Panc1 (cell line): ENCODE data around the gene S1PR5. TPM values are rescaled to one million over a fixed set of nuclear protein-coding genes. Genes with fewer than 3 reads are reported as not detected.

Experiments
- ATAC-seq: fragments of 200-7000 bp; cut with Tn5 transposase; 2 replicates; pipeline ENCODE4 v1.9.1; 2020; ENCODE audit warnings: mild to moderate bottlenecking, moderate library complexity
- BruUV-seq: library from RNA; stranded (reverse); fragments of 400-500 nt; replicated peaks from 2 replicates; lab custom pipeline; 2021; lab: Mats Ljungman, UMichigan
- CTCF ChIA-PET: fragments of 300-600 bp; sonication (Branson Sonifier 250); formaldehyde crosslinking; loops from one replicate; lab custom pipeline; 2022; ENCODE audit warnings: antibody characterized with exemption; lab: Charles Lee
- POLR2A ChIA-PET: fragments of 300-600 bp; sonication (Branson Sonifier 250); formaldehyde crosslinking; loops from one replicate; lab custom pipeline; 2022; ENCODE audit warnings: antibody characterized with exemption; lab: Charles Lee
- DNase-seq: peaks from one replicate; pipeline ENCODE4 v3.0.0-alpha.2; 2010; ENCODE audit warnings: low read depth, low spot score
- H3K27ac ChIP-seq: 2 replicates; pipeline ENCODE4 v1.5.1; 2011; ENCODE audit warnings: mild to moderate bottlenecking, low read length, inconsistent platforms
- H3K27me3 ChIP-seq: fragments of 200-500 bp; sonication (Bioruptor generic); 2 replicates; pipeline ENCODE4 v1.6.0; 2014; ENCODE audit warnings: low read length, inconsistent platforms; ENCODE audit not compliant: control insufficient read depth, insufficient read depth
- H3K36me3 ChIP-seq: fragments of 200-500 bp; sonication (Bioruptor generic); 2 replicates; pipeline ENCODE4 v1.5.1; 2014; ENCODE audit warnings: inconsistent platforms, mild to moderate bottlenecking, low read length, moderate library complexity; ENCODE audit not compliant: control insufficient read depth, insufficient read depth
- H3K4me1 ChIP-seq: 2 replicates; pipeline ENCODE4 v1.5.1; 2011; ENCODE audit warnings: inconsistent platforms, mild to moderate bottlenecking, low read length, moderate library complexity; ENCODE audit not compliant: control insufficient read depth, insufficient read depth
- H3K4me3 ChIP-seq, 2 experiments: 2 replicates each; pipeline ENCODE4 v1.5.1; 2011 to 2012; ENCODE audit warnings: low read depth in 2 of 2, low read length in 2 of 2, mild to moderate bottlenecking in 2 of 2, inconsistent platforms in 1 of 2, moderate library complexity in 1 of 2
- H3K9me3 ChIP-seq: fragments of 200-500 bp; sonication (Bioruptor generic); 2 replicates; pipeline ENCODE4 v1.5.1; 2014; ENCODE audit warnings: low read depth, mild to moderate bottlenecking, inconsistent platforms, low read length, moderate library complexity; ENCODE audit not compliant: control insufficient read depth, insufficient read depth
- POLR2AphosphoS5 ChIP-seq: IDR thresholded peaks from 2 replicates; pipeline ENCODE4 v1.6.1; 2012; ENCODE audit warnings: mild to moderate bottlenecking, low read depth, low read length, moderate library complexity
- SIN3A ChIP-seq: IDR thresholded peaks from 2 replicates; pipeline ENCODE4 v1.6.1; 2012; ENCODE audit warnings: low read depth, mild to moderate bottlenecking, low read length, moderate library complexity, borderline replicate concordance; ENCODE audit not compliant: insufficient read depth
- TCF7L2 ChIP-seq: IDR thresholded peaks from 2 replicates; pipeline ENCODE4 v1.6.1; 2011; ENCODE audit warnings: mild to moderate bottlenecking, low read depth, low read length, inconsistent platforms
- in situ Hi-C: cut with HindIII; loops from 2 replicates; pipeline ENCODE4 v1.10.0; 2016; ENCODE audit warnings: low sequenced_read_pairs, low pct_unique_long_range_greater_than_20kb
- intact Hi-C: fragments of 100-400 bp; cut with micrococcal nuclease; formaldehyde crosslinking; loops from one replicate; pipeline ENCODE4 v1.10.0; 2022; ENCODE audit not compliant: unreplicated experiment
- total RNA-seq: library from RNA; stranded (reverse); gene quantifications from one replicate; pipeline ENCODE4 v1.2.1, GENCODE V29; 2021; ENCODE audit not compliant: unreplicated experiment
- TF ChIP-seq, protein P1 (sequence below): fragments of 450-650 bp; IDR thresholded peaks from 2 replicates; pipeline ENCODE4 v1.5.1; 2017; ENCODE audit warnings: mild to moderate bottlenecking
- TF ChIP-seq, protein P2 (sequence below), 2 experiments: IDR thresholded peaks; 2 replicates each; pipeline ENCODE4 v1.6.1; 2011 to 2012; ENCODE audit warnings: low read depth in 2 of 2, control low read depth in 1 of 2, low read length in 1 of 2, mild to moderate bottlenecking in 1 of 2, moderate library complexity in 1 of 2; ENCODE audit not compliant: insufficient read depth in 1 of 2

S1PR5 gene
- total RNA-seq, 1 experiment from 2014 or later: 3.4 TPM

DNA sequence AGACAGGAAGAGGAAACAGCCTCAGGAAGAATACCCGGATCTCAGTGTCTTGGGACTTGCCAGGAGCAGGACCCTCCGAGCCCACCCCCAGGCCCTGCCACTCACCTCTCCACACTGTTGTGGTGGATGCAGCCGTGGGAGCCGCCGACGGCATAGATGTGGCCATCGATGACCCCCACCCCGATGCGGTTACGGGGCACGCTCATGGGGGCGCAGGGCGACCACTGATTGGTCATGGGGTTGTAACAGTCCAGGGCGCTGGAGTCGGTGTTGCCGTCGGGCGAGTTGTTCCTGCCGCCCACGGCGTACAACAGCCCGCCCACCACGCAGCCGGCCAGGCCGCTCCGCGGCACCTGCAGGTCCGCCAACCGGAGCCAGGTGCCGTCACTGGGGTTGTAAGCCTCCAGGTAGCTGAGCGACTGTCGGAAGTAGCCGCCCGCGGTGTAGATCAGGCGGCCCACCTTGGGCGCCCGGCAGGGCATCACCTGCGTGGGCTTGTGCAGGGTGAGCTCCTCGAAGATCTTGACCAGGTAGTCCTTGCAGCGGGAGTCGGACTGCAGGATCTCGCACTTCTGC, 25.7 kb downstream of the S1PR5 start:
- Histone ChIP-seq H3K27ac (no peak overlapping the region), H3K4me3 (no peak overlapping the region), H3K4me1 (no peaks in the 10 kb centered on the region), H3K27me3 (no peaks in the 10 kb centered on the region), H3K9me3 (no peaks in the 10 kb centered on the region), H3K36me3 (peaks cover 3% of the 10 kb centered on the region; the same call in 1 of the 2 replicates)
- DNase-seq (no peak), ATAC-seq (no peak; the same call in 1 of the 2 replicates)
- POLR2A ChIA-PET: no interaction called here
- no peak for TF ChIP-seq TCF7L2
- TF ChIP-seq POLR2AphosphoS5: no peak
- no peak for TF ChIP-seq SIN3A
- TF ChIP-seq, protein P1, sequence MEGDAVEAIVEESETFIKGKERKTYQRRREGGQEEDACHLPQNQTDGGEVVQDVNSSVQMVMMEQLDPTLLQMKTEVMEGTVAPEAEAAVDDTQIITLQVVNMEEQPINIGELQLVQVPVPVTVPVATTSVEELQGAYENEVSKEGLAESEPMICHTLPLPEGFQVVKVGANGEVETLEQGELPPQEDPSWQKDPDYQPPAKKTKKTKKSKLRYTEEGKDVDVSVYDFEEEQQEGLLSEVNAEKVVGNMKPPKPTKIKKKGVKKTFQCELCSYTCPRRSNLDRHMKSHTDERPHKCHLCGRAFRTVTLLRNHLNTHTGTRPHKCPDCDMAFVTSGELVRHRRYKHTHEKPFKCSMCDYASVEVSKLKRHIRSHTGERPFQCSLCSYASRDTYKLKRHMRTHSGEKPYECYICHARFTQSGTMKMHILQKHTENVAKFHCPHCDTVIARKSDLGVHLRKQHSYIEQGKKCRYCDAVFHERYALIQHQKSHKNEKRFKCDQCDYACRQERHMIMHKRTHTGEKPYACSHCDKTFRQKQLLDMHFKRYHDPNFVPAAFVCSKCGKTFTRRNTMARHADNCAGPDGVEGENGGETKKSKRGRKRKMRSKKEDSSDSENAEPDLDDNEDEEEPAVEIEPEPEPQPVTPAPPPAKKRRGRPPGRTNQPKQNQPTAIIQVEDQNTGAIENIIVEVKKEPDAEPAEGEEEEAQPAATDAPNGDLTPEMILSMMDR: no peak
- in situ Hi-C loops (no loop called here), intact Hi-C loops (no loop called here)
- BruUV-seq: no TSS peak
- CTCF ChIA-PET: no interaction called here

DNA sequence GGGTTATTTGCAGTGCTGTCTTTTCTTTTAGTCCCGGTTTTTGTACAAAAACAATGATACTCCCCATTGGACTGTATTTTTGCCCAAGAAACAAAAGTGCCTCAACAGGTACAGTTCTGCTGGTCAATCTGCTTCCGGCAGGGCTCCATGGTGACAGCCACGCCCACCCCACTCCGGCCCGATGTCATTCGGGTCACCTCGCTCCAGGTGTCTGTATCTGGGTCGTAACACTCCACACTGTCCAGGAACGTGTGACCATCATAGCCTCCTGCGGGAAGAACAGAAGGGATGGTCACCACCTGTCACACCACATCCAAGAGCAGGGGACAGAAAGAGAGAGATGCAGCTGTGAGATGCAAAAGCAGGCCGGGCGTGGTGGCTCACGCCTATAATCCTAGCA, 30.7 kb downstream of the S1PR5 start:
- H3K4me1 ChIP-seq: no peaks in the 10 kb centered on the region
- H3K4me3 ChIP-seq: no peak overlapping the region
- no TSS peak for BruUV-seq
- TF ChIP-seq SIN3A (no peak), POLR2AphosphoS5 (no peak), TCF7L2 (no peak)
- TF ChIP-seq, protein P1: no peak
- TF ChIP-seq, protein P2, sequence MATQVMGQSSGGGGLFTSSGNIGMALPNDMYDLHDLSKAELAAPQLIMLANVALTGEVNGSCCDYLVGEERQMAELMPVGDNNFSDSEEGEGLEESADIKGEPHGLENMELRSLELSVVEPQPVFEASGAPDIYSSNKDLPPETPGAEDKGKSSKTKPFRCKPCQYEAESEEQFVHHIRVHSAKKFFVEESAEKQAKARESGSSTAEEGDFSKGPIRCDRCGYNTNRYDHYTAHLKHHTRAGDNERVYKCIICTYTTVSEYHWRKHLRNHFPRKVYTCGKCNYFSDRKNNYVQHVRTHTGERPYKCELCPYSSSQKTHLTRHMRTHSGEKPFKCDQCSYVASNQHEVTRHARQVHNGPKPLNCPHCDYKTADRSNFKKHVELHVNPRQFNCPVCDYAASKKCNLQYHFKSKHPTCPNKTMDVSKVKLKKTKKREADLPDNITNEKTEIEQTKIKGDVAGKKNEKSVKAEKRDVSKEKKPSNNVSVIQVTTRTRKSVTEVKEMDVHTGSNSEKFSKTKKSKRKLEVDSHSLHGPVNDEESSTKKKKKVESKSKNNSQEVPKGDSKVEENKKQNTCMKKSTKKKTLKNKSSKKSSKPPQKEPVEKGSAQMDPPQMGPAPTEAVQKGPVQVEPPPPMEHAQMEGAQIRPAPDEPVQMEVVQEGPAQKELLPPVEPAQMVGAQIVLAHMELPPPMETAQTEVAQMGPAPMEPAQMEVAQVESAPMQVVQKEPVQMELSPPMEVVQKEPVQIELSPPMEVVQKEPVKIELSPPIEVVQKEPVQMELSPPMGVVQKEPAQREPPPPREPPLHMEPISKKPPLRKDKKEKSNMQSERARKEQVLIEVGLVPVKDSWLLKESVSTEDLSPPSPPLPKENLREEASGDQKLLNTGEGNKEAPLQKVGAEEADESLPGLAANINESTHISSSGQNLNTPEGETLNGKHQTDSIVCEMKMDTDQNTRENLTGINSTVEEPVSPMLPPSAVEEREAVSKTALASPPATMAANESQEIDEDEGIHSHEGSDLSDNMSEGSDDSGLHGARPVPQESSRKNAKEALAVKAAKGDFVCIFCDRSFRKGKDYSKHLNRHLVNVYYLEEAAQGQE (IDR thresholded peaks at IDR 0.05; ENCODE audit: insufficient read depth in 1 of 2, low read depth in 2 of 2, low read length in 1 of 2): no peak
- ChIA-PET POLR2A (no interaction called here), CTCF (no interaction called here)
- H3K36me3 ChIP-seq: peaks cover 3% of the 10 kb centered on the region; the same call in 1 of the 2 replicates
- H3K9me3 ChIP-seq: no peaks in the 10 kb centered on the region
- intact Hi-C loops (no loop called here), in situ Hi-C loops (no loop called here)
- no peaks in the 10 kb centered on the region for H3K27me3 ChIP-seq
- H3K27ac ChIP-seq: no peak overlapping the region
- no peak for DNase-seq
- ATAC-seq: no peak
